ENCODE measurements around the gene CCDC170. TPM values are rescaled to one million over a fixed set of nuclear protein-coding genes. Genes with fewer than 3 reads are reported as not detected.
"Not testable (repeated sequence)": the region's sequence is repeated elsewhere in the genome, so short reads cannot be mapped to it uniquely, and the experiment has no call there.

Gene CCDC170
- total and polyA plus RNA-seq, 4 donors, result 2.4 to 24.1 (median 13.2) TPM

GRCh38 chr6:151539506-151540268 lies 45.9 kb downstream of the CCDC170 start:
- ATAC-seq (ENCODE audit: insufficient read depth, low FRiP score) (no peak), DNase-seq (no peak)
- no peaks in the 10 kb centered on the region for H3K27me3 ChIP-seq (ENCODE audit: control insufficient read depth in 3 of 3, insufficient read depth in 3 of 3, low read length in 2 of 3)
- no peaks in the 10 kb centered on the region for H3K4me1 ChIP-seq (ENCODE audit: control insufficient read depth in 5 of 5, insufficient read depth in 5 of 5, low read length in 5 of 5)
- peaks cover 0 to 14% (median under 1%) of the 10 kb centered on the region in 4 donors for H3K9me3 ChIP-seq (ENCODE audit: control insufficient read depth in 4 of 4, insufficient read depth in 3 of 4, low read length in 3 of 4)
- TF ChIP-seq CTCF (IDR thresholded peaks at IDR 0.05; ENCODE audit: control extremely low read depth, extremely low read depth), result no peak
- 56 to 63% methylated on average over 1 of the region's 1 CpG for WGBS, 2 donors
- no peak overlapping the region for H3K9ac ChIP-seq (ENCODE audit: insufficient read depth in 1 of 2, low read length in 2 of 2)
- no peak overlapping the region for H3K27ac ChIP-seq (ENCODE audit: low read depth in 1 of 2, low read length in 1 of 2)
- H3K4me3 ChIP-seq, result no peak overlapping the region
- no peaks in the 10 kb centered on the region for H3K36me3 ChIP-seq (ENCODE audit: control insufficient read depth in 4 of 4, insufficient read depth in 4 of 4, low read length in 4 of 4)

GRCh38 chr6:151544453-151544852 lies 50.6 kb downstream of the CCDC170 start:
- H3K27ac ChIP-seq (ENCODE audit: low read depth in 1 of 2, low read length in 1 of 2), result no peak overlapping the region
- ATAC-seq (ENCODE audit: insufficient read depth, low FRiP score) (no peak), DNase-seq (no peak)
- 91 to 93% methylated on average over 1 of the region's 1 CpG for WGBS, 2 donors
- H3K36me3 ChIP-seq (ENCODE audit: control insufficient read depth in 4 of 4, insufficient read depth in 4 of 4, low read length in 4 of 4), result no peaks in the 10 kb centered on the region
- no peaks in the 10 kb centered on the region for H3K27me3 ChIP-seq (ENCODE audit: control insufficient read depth in 3 of 3, insufficient read depth in 3 of 3, low read length in 2 of 3)
- no peak for TF ChIP-seq CTCF (IDR thresholded peaks at IDR 0.05; ENCODE audit: control extremely low read depth, extremely low read depth)
- no peak overlapping the region for H3K4me3 ChIP-seq
- no peaks in the 10 kb centered on the region for H3K4me1 ChIP-seq (ENCODE audit: control insufficient read depth in 5 of 5, insufficient read depth in 5 of 5, low read length in 5 of 5)
- H3K9me3 ChIP-seq (ENCODE audit: control insufficient read depth in 4 of 4, insufficient read depth in 3 of 4, low read length in 3 of 4), result peaks cover 0 to 13% (median under 1%) of the 10 kb centered on the region in 4 donors
- no peak overlapping the region for H3K9ac ChIP-seq (ENCODE audit: insufficient read depth in 1 of 2, low read length in 2 of 2)

GRCh38 chr6:151544884-151545283 lies 51.1 kb downstream of the CCDC170 start:
- not testable (repeated sequence) for DNase-seq; H3K27ac ChIP-seq (ENCODE audit: low read depth in 1 of 2, low read length in 1 of 2); H3K4me3 ChIP-seq; H3K4me1 ChIP-seq (ENCODE audit: control insufficient read depth in 5 of 5, insufficient read depth in 5 of 5, low read length in 5 of 5); H3K9ac ChIP-seq (ENCODE audit: insufficient read depth in 1 of 2, low read length in 2 of 2); H3K27me3 ChIP-seq (ENCODE audit: control insufficient read depth in 3 of 3, insufficient read depth in 3 of 3, low read length in 2 of 3); H3K9me3 ChIP-seq (ENCODE audit: control insufficient read depth in 4 of 4, insufficient read depth in 3 of 4, low read length in 3 of 4); ATAC-seq (ENCODE audit: insufficient read depth, low FRiP score); H3K36me3 ChIP-seq (ENCODE audit: control insufficient read depth in 4 of 4, insufficient read depth in 4 of 4, low read length in 4 of 4)
- WGBS, 2 donors, result 93 to 94% methylated on average over 6 of the region's 6 CpGs

GRCh38 chr6:151546941-151547659 lies 53.3 kb downstream of the CCDC170 start:
- 85 to 88% methylated on average over 13 of the region's 13 CpGs for WGBS, 2 donors
- Histone ChIP-seq H3K9ac (ENCODE audit: insufficient read depth in 1 of 2, low read length in 2 of 2) (no peak overlapping the region), H3K27me3 (ENCODE audit: control insufficient read depth in 3 of 3, insufficient read depth in 3 of 3, low read length in 2 of 3) (no peaks in the 10 kb centered on the region), H3K27ac (ENCODE audit: low read depth in 1 of 2, low read length in 1 of 2) (no peak overlapping the region), H3K4me3 (no peak overlapping the region), H3K9me3 (ENCODE audit: control insufficient read depth in 4 of 4, insufficient read depth in 3 of 4, low read length in 3 of 4) (peaks cover 0 to 7% (median 0%) of the 10 kb centered on the region in 4 donors), H3K4me1 (ENCODE audit: control insufficient read depth in 5 of 5, insufficient read depth in 5 of 5, low read length in 5 of 5) (no peaks in the 10 kb centered on the region), H3K36me3 (ENCODE audit: control insufficient read depth in 4 of 4, insufficient read depth in 4 of 4, low read length in 4 of 4) (no peaks in the 10 kb centered on the region)
- no peak for TF ChIP-seq CTCF (IDR thresholded peaks at IDR 0.05; ENCODE audit: control extremely low read depth, extremely low read depth)
- no peak for ATAC-seq (ENCODE audit: insufficient read depth, low FRiP score)
- no peak for DNase-seq

All from lung (tissue), 12 donors.